HEK293 (cell line): ENCODE results near the gene MVP.
A peak's percentile ranks its signal among the peaks of the same experiment; 100 is the strongest.

Experiments
- CTCF ChIA-PET: fragments of 350-600 bp; formaldehyde crosslinking; extraction: SDS; loops from one replicate; lab custom pipeline; 2021; ENCODE audit warnings: antibody characterized with exemption; lab: Yijun Ruan, JAX
- POLR2A ChIA-PET: fragments of 300-600 bp; formaldehyde crosslinking; extraction: SDS; loops from one replicate; lab custom pipeline; 2020; ENCODE audit warnings: antibody characterized with exemption, inconsistent platforms; lab: Yijun Ruan, JAX
- H3K27ac ChIP-seq: fragments of 200-500 bp; sonication (Bioruptor generic); 2 replicates; pipeline ENCODE4 v1.5.1; 2014; ENCODE audit warnings: low read depth, low read length, control low read depth, inconsistent platforms; ENCODE audit errors: extremely low read depth
- H3K36me3 ChIP-seq, 2 experiments: fragments of 200-500 bp in 1 of 2; sonication (Bioruptor generic) in 1 of 2; 1 replicate in 1 of 2; 2 replicates in 1 of 2; pipeline ENCODE4 v1.5.1; 2014 to 2017; ENCODE audit warnings: inconsistent platforms in 2 of 2, low read length in 2 of 2; ENCODE audit not compliant: control insufficient read depth in 2 of 2, insufficient read depth in 1 of 2
- H3K4me1 ChIP-seq: fragments of 200-500 bp; sonication (Bioruptor generic); 2 replicates; pipeline ENCODE4 v1.5.1; 2014; ENCODE audit warnings: mild to moderate bottlenecking, low read length, inconsistent platforms; ENCODE audit not compliant: control insufficient read depth, insufficient read depth
- H3K4me3 ChIP-seq: 2 replicates; pipeline ENCODE4 v1.5.1; 2011; ENCODE audit warnings: low read depth, mild to moderate bottlenecking, control low read depth, low read length, moderate library complexity
- H3K9me3 ChIP-seq: fragments of 200-500 bp; sonication (Bioruptor generic); 2 replicates; pipeline ENCODE4 v1.5.1; 2014; ENCODE audit warnings: low read depth, low read length, inconsistent platforms; ENCODE audit not compliant: control insufficient read depth, insufficient read depth
- GLIS1 ChIP-seq: fragments of 450-650 bp; formaldehyde crosslinking; IDR thresholded peaks from 2 replicates; pipeline ENCODE4 v1.5.1; 2016; ENCODE audit warnings: missing biosample characterization, missing genetic modification characterization
- HOXD13 ChIP-seq: sonication (generic); formaldehyde crosslinking; IDR thresholded peaks from 2 replicates; pipeline ENCODE4 v1.8.0; 2022; ENCODE audit warnings: missing genetic modification reagents, borderline replicate concordance
- OSR2 ChIP-seq: fragments of 450-650 bp; formaldehyde crosslinking; IDR thresholded peaks from 2 replicates; pipeline ENCODE4 v1.5.1; 2016; ENCODE audit warnings: missing biosample characterization, missing genetic modification characterization
- SALL2 ChIP-seq: fragments of 450-650 bp; formaldehyde crosslinking; IDR thresholded peaks from 2 replicates; pipeline ENCODE4 v1.5.0; 2017; ENCODE audit warnings: missing biosample characterization, mild to moderate bottlenecking, missing genetic modification characterization, borderline replicate concordance
- TRIM28 ChIP-seq: IDR thresholded peaks from 2 replicates; pipeline ENCODE4 v1.6.1; 2011; ENCODE audit warnings: low read length, control low read depth, borderline replicate concordance
- ZBTB10 ChIP-seq: fragments of 450-650 bp; formaldehyde crosslinking; IDR thresholded peaks from 2 replicates; pipeline ENCODE4 v1.5.1; 2016; ENCODE audit warnings: missing biosample characterization, missing genetic modification characterization
- ZBTB20 ChIP-seq: fragments of 450-650 bp; formaldehyde crosslinking; IDR thresholded peaks from 2 replicates; pipeline ENCODE4 v1.5.1; 2016; ENCODE audit warnings: missing biosample characterization, missing genetic modification characterization
- ZFP41 ChIP-seq: fragments of 450-650 bp; formaldehyde crosslinking; IDR thresholded peaks from 2 replicates; pipeline ENCODE4 v1.5.1; 2016; ENCODE audit warnings: missing biosample characterization, missing genetic modification characterization, borderline replicate concordance
- ZNF112 ChIP-seq: fragments of 450-650 bp; formaldehyde crosslinking; IDR thresholded peaks from 2 replicates; pipeline ENCODE4 v1.5.0; 2017; ENCODE audit warnings: missing biosample characterization, missing genetic modification characterization
- ZNF174 ChIP-seq: fragments of 450-650 bp; formaldehyde crosslinking; IDR thresholded peaks from 2 replicates; pipeline ENCODE4 v1.5.0; 2017; ENCODE audit warnings: missing biosample characterization, mild to moderate bottlenecking, missing genetic modification characterization
- ZNF18 ChIP-seq: fragments of 450-650 bp; formaldehyde crosslinking; IDR thresholded peaks from 2 replicates; pipeline ENCODE4 v1.5.1; 2016; ENCODE audit warnings: missing biosample characterization, missing genetic modification characterization
- ZNF23 ChIP-seq: fragments of 450-650 bp; formaldehyde crosslinking; IDR thresholded peaks from 2 replicates; pipeline ENCODE4 v1.5.1; 2016; ENCODE audit warnings: missing biosample characterization, missing genetic modification characterization, borderline replicate concordance
- ZNF366 ChIP-seq: fragments of 450-650 bp; formaldehyde crosslinking; conservative IDR thresholded peaks from 2 replicates; pipeline ENCODE4 v1.5.1; 2016; ENCODE audit warnings: missing biosample characterization, missing genetic modification characterization
- ZNF394 ChIP-seq: fragments of 450-650 bp; formaldehyde crosslinking; IDR thresholded peaks from 2 replicates; pipeline ENCODE4 v1.5.1; 2016; ENCODE audit warnings: missing biosample characterization, missing genetic modification characterization, mild to moderate bottlenecking, moderate library complexity, borderline replicate concordance
- ZNF404 ChIP-seq: fragments of 450-650 bp; formaldehyde crosslinking; IDR thresholded peaks from 2 replicates; pipeline ENCODE4 v1.5.1; 2017; ENCODE audit warnings: missing biosample characterization, missing genetic modification characterization
- ZNF423 ChIP-seq: fragments of 450-650 bp; formaldehyde crosslinking; IDR thresholded peaks from 2 replicates; pipeline ENCODE4 v1.5.1; 2016; ENCODE audit warnings: missing biosample characterization, missing genetic modification characterization
- ZNF426 ChIP-seq: fragments of 450-650 bp; formaldehyde crosslinking; IDR thresholded peaks from 2 replicates; pipeline ENCODE4 v1.5.1; 2017; ENCODE audit warnings: missing biosample characterization, missing genetic modification characterization, mild to moderate bottlenecking, inconsistent platforms, moderate library complexity
- ZNF513 ChIP-seq: fragments of 450-650 bp; IDR thresholded peaks from 2 replicates; pipeline ENCODE4 v1.5.1; 2018; ENCODE audit warnings: missing biosample characterization, missing genetic modification characterization
- ZNF521 ChIP-seq: fragments of 450-650 bp; formaldehyde crosslinking; IDR thresholded peaks from 2 replicates; pipeline ENCODE4 v1.5.1; 2017; ENCODE audit warnings: missing biosample characterization, mild to moderate bottlenecking, missing genetic modification characterization
- ZNF530 ChIP-seq: fragments of 450-650 bp; formaldehyde crosslinking; IDR thresholded peaks from 2 replicates; pipeline ENCODE4 v1.5.1; 2016; ENCODE audit warnings: low read depth, missing biosample characterization, missing genetic modification characterization
- ZNF548 ChIP-seq: fragments of 450-650 bp; formaldehyde crosslinking; IDR thresholded peaks from 2 replicates; pipeline ENCODE4 v1.5.1; 2016; ENCODE audit warnings: missing biosample characterization, missing genetic modification characterization
- ZNF600 ChIP-seq: fragments of 450-650 bp; formaldehyde crosslinking; IDR thresholded peaks from 2 replicates; pipeline ENCODE4 v1.5.1; 2016; ENCODE audit warnings: missing biosample characterization, missing genetic modification characterization
- ZNF624 ChIP-seq: fragments of 450-650 bp; formaldehyde crosslinking; IDR thresholded peaks from 2 replicates; pipeline ENCODE4 v1.5.1; 2017; ENCODE audit warnings: missing biosample characterization, missing genetic modification characterization
- ZNF629 ChIP-seq: fragments of 450-650 bp; formaldehyde crosslinking; IDR thresholded peaks from 2 replicates; pipeline ENCODE4 v1.5.1; 2017; ENCODE audit warnings: missing biosample characterization, missing genetic modification characterization
- ZNF645 ChIP-seq: fragments of 450-650 bp; formaldehyde crosslinking; IDR thresholded peaks from 2 replicates; pipeline ENCODE4; 2016; ENCODE audit warnings: missing biosample characterization, missing genetic modification characterization
- ZNF654 ChIP-seq: fragments of 450-650 bp; formaldehyde crosslinking; IDR thresholded peaks from 2 replicates; pipeline ENCODE4 v1.5.1; 2016; ENCODE audit warnings: low read depth, missing biosample characterization, missing genetic modification characterization

Gene MVP

GRCh38 chr16:29835926-29836325 lies 15.7 kb downstream of the MVP start:
- POLR2A ChIA-PET = interaction anchor here (1.5 kb wide), 1 partner anchor 16 kb away, joined by 4 read pairs; the partner anchor contains the start of gene MVP
- CTCF ChIA-PET = interaction anchor here (1.2 to 6.5 kb wide), 2 partner anchors 12 to 196 kb away, joined by 3 to 67 read pairs; partner anchors contain the start of gene TLCD3B

GRCh38 chr16:29836623-29837022 lies 16.4 kb downstream of the MVP start:
- H3K4me1 ChIP-seq = no peaks in the 10 kb centered on the region
- no peak overlapping the region for H3K4me3 ChIP-seq
- peaks cover 0 to 5% of the 10 kb centered on the region in 2 experiments; a peak in 1 of 3 replicates for H3K36me3 ChIP-seq
- CTCF ChIA-PET = interaction anchor here (0.5 to 6.5 kb wide), 4 partner anchors 12 to 195 kb away, joined by 3 to 67 read pairs (median 4); partner anchors contain the start of gene TLCD3B
- H3K27ac ChIP-seq = no peak overlapping the region
- no peaks in the 10 kb centered on the region for H3K9me3 ChIP-seq
- TF ChIP-seq ZNF600 (tag by site-specific recombination) (0 out of 2 replicates have a peak, but pooled peaks have one; percentile 34), ZNF654 (tag by site-specific recombination) (no peak)
- POLR2A ChIA-PET = no interaction called here

More at GRCh38 chr16:29835926-29836325, 15.7 kb downstream of the MVP start:
- TF ChIP-seq ZNF23 (tag by site-specific recombination) (no peak), ZNF18 (tag by site-specific recombination) (no peak), ZNF530 (tag by site-specific recombination) (no peak), ZNF548 (tag by site-specific recombination) (no peak), ZNF521 (tag by site-specific recombination) (no peak), SALL2 (no peak), TRIM28 (no peak), ZBTB10 (tag by site-specific recombination) (no peak), HOXD13 (CRISPR knock-in tag) (no peak), ZNF645 (no peak), OSR2 (tag by site-specific recombination) (no peak), ZFP41 (tag by site-specific recombination) (no peak)
- H3K27ac ChIP-seq = no peak overlapping the region
- peaks cover 0 to 5% of the 10 kb centered on the region in 2 experiments; a peak in 1 of 3 replicates for H3K36me3 ChIP-seq
- H3K9me3 ChIP-seq = no peaks in the 10 kb centered on the region
- H3K4me3 ChIP-seq = no peak overlapping the region
- no peaks in the 10 kb centered on the region for H3K4me1 ChIP-seq

GRCh38 chr16:29837841-29838240 lies 17.6 kb downstream of the MVP start:
- Histone ChIP-seq H3K4me1 (no peaks in the 10 kb centered on the region), H3K9me3 (no peaks in the 10 kb centered on the region), H3K36me3 (peaks cover 0 to 5% of the 10 kb centered on the region in 2 experiments; a peak in 1 of 3 replicates), H3K4me3 (no peak overlapping the region), H3K27ac (no peak overlapping the region)
- ChIA-PET CTCF (interaction anchor here (0.6 to 6.5 kb wide), 4 partner anchors 10 to 860 kb away, joined by 3 to 67 read pairs (median 3); no protein-coding TSS in a partner anchor), POLR2A (interaction anchor here (0.6 to 0.8 kb wide), 3 partner anchors 9 to 72 kb away, joined by 3 to 4 read pairs (median 3); no protein-coding TSS in a partner anchor)
- TF ChIP-seq ZNF629 (tag by site-specific recombination) (no peak), ZNF548 (tag by site-specific recombination) (no peak), ZNF112 (tag by site-specific recombination) (no peak), ZNF174 (tag by site-specific recombination) (no peak), ZNF426 (no peak), ZNF624 (no peak), ZNF394 (tag by site-specific recombination) (no peak), GLIS1 (tag by site-specific recombination) (no peak), ZNF366 (tag by site-specific recombination) (no peak), ZBTB20 (no peak), ZNF404 (tag by site-specific recombination) (no peak), ZNF513 (no peak), ZNF423 (no peak)
